Breast epithelium (tissue), 4 donors: ENCODE data around the gene BDKRB1. TPM values are rescaled to one million over a fixed set of nuclear protein-coding genes. Genes with fewer than 3 reads are reported as not detected.

Experiments used
- DNase-seq, 2 donors: peaks; one replicate each; pipeline ENCODE4 v3.0.0-alpha.2; 2019; ENCODE audit warnings: low spot score in 2 of 2
- H3K27ac ChIP-seq, 2 donors: fragments of 200-600 bp; sonication (generic) in 1 of 2; one replicate each; pipeline ENCODE4 v1.5.1; 2016 to 2019; ENCODE audit warnings: mild to moderate bottlenecking in 1 of 2
- H3K27me3 ChIP-seq, 2 donors: fragments of 200-600 bp; sonication (generic) in 1 of 2; one replicate each; pipeline versions ENCODE4 v1.5.1 to v1.6.0; 2017 to 2019; ENCODE audit warnings: control low read depth in 1 of 2, mild to moderate bottlenecking in 1 of 2
- H3K36me3 ChIP-seq: fragments of 200-600 bp; one replicate; pipeline ENCODE4 v1.5.1; 2019
- H3K4me1 ChIP-seq, 2 donors: fragments of 200-600 bp; sonication (generic); one replicate each; pipeline ENCODE4 v1.5.1; 2016 to 2019; ENCODE audit warnings: control low read depth in 1 of 2
- H3K4me3 ChIP-seq, 3 donors: fragments of 200-600 bp; sonication (generic); 1 replicate in 2 of 3; 2 replicates in 1 of 3; pipeline ENCODE4 v1.5.1; 2016 to 2019; ENCODE audit warnings: mild to moderate bottlenecking in 3 of 3, moderate library complexity in 2 of 3
- H3K9me3 ChIP-seq, 2 donors: fragments of 200-600 bp; sonication (generic) in 1 of 2; one replicate each; pipeline ENCODE4 v1.5.1; 2016 to 2019; ENCODE audit warnings: control low read depth in 1 of 2
- POLR2A ChIP-seq: fragments of 450-650 bp; IDR thresholded peaks from one replicate; pipeline ENCODE4 v1.6.1; 2016; ENCODE audit warnings: antibody characterized with exemption, mild to moderate bottlenecking, moderate library complexity
- POLR2AphosphoS5 ChIP-seq, 3 donors: sonication (generic); formaldehyde crosslinking; IDR thresholded peaks; one replicate each; pipeline ENCODE4 v1.6.1; 2017; ENCODE audit warnings: antibody characterized with exemption in 3 of 3
- intact Hi-C: fragments of 100-400 bp; cut with DNase I; formaldehyde crosslinking; loops from one replicate; pipeline ENCODE4 v1.15.1; 2023; ENCODE audit warnings: low total_unique reads
- total RNA-seq, 3 donors: library from RNA; depleted of rRNA; stranded (reverse); fragments of >200 nt; gene quantifications; one replicate each; pipeline ENCODE4 v1.1.0, GENCODE V29; 2016
- TF ChIP-seq, protein P1 (sequence below), 3 donors: fragments of 450-650 bp; IDR thresholded peaks; one replicate each; pipeline ENCODE4 v1.5.1; 2016 to 2017; ENCODE audit warnings: antibody characterized with exemption in 3 of 3, mild to moderate bottlenecking in 3 of 3, moderate library complexity in 3 of 3

The BDKRB1 gene
- total RNA-seq, 3 donors from 2014 or later = 5.9 TPM; not detected in 2

DNA sequence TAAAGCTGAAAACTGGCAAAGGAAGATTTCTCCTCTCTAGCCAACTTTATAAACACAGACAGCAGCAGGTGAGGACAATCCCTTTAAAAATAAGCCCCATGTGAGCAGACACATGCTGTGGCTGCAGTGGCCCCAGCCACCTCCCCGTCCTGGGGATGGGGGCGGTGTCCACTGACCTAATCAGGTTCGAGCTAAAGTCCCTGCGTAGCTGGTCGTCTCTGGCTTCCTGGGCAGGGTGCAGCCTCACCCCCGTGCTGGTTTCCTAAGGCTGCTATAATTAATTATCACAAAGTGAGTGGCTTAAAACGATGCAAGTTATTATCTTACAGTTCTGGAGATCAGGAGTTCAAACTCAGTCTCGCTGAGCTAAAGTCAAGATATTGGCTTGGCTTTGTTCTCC is 1.0 kb downstream of the BDKRB1 start:
- H3K4me3 ChIP-seq = no peak overlapping the region
- H3K36me3 ChIP-seq = no peaks in the 10 kb centered on the region
- H3K4me1 ChIP-seq = peaks cover 0 to 3% of the 10 kb centered on the region in 2 donors
- no peak overlapping the region for H3K27ac ChIP-seq
- TF ChIP-seq, protein P1, sequence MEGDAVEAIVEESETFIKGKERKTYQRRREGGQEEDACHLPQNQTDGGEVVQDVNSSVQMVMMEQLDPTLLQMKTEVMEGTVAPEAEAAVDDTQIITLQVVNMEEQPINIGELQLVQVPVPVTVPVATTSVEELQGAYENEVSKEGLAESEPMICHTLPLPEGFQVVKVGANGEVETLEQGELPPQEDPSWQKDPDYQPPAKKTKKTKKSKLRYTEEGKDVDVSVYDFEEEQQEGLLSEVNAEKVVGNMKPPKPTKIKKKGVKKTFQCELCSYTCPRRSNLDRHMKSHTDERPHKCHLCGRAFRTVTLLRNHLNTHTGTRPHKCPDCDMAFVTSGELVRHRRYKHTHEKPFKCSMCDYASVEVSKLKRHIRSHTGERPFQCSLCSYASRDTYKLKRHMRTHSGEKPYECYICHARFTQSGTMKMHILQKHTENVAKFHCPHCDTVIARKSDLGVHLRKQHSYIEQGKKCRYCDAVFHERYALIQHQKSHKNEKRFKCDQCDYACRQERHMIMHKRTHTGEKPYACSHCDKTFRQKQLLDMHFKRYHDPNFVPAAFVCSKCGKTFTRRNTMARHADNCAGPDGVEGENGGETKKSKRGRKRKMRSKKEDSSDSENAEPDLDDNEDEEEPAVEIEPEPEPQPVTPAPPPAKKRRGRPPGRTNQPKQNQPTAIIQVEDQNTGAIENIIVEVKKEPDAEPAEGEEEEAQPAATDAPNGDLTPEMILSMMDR (IDR thresholded peaks at IDR 0.05) = no peak
- no peak for TF ChIP-seq POLR2AphosphoS5 (IDR thresholded peaks at IDR 0.05)
- no peak for TF ChIP-seq POLR2A
- no peaks in the 10 kb centered on the region for H3K9me3 ChIP-seq
- no peaks in the 10 kb centered on the region for H3K27me3 ChIP-seq
- DNase-seq = no peak
- intact Hi-C loops = no loop called here

DNA sequence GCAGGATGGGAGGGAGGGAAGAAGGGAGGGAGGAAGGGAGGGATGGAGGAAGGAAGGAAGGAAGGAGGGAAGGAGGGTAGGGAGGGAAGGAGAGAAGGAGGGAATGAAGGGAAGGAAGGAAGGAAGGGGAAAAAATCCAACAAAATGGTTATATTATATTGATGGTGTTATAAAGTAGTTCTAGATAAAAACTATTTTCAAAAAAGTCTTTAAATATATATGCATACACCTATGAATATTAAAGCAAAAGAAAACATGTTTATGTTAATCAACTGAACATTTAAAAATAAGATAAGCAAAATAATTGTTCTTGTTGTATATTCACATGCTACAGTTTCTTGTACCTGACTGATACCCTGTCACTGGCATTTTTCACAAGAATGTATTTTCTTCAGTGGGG is 1.9 kb downstream of the BDKRB1 start:
- TF ChIP-seq POLR2AphosphoS5 (IDR thresholded peaks at IDR 0.05) (no peak), POLR2A (no peak)
- TF ChIP-seq, protein P1 (IDR thresholded peaks at IDR 0.05) = no peak
- intact Hi-C loops = no loop called here

DNA sequence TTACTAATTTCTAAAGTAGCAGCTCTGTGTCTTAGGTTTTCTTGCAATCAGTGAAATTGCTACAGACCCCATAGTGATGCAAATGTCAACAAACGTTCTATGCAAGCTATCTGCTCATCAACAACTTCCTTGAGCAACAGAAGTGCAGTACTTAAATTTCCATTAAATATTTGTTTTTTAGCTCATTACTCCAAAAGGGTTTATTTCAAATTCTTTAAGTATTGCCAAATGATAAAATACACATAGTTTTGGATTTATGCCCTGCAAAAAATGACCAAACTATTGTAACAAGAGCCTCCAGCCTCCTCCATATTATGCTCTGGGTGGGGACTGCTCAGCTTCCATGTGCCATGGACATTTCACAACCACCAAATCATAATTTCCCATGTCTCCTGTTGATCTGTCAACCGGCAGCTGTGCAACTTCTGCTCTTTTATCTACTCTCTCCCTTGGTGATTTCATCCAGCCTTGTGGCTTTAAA is 4.4 kb downstream of the BDKRB1 start:
- H3K27ac ChIP-seq = no peak overlapping the region
- no peak for DNase-seq
- intact Hi-C loops = no loop called here

More for the DNA sequence above, 1.9 kb downstream of the BDKRB1 start:
- Histone ChIP-seq H3K27ac (no peak overlapping the region), H3K4me3 (no peak overlapping the region), H3K9me3 (no peaks in the 10 kb centered on the region), H3K36me3 (no peaks in the 10 kb centered on the region), H3K4me1 (peaks cover 0 to 3% of the 10 kb centered on the region in 2 donors), H3K27me3 (no peaks in the 10 kb centered on the region)
- no peak for DNase-seq

DNA sequence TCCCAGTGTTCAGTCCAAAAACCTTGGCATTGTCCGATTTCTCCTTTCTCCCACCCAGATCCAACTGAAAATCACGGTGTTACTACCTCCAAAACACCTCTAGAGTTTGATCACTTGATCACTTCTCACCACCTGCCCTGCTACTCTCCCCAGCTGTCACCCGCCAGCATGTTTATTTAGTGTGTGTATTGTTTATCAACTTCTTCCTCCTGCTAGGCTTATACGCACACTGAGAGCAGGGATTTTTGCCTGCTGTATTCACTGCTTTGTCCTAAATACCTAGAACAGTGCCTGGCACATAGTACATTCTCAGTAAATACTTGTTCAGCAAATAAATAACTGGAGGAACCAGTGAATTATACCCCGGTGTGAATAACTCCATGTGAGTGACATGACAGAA is 5.0 kb downstream of the BDKRB1 start:
- no peaks in the 10 kb centered on the region for H3K36me3 ChIP-seq
- H3K4me3 ChIP-seq = no peak overlapping the region
- intact Hi-C loops = no loop called here
- no peak for DNase-seq
- no peaks in the 10 kb centered on the region for H3K27me3 ChIP-seq
- no peak overlapping the region for H3K27ac ChIP-seq
- TF ChIP-seq POLR2A = no peak
- TF ChIP-seq, protein P1 (IDR thresholded peaks at IDR 0.05) = no peak
- no peak for TF ChIP-seq POLR2AphosphoS5 (IDR thresholded peaks at IDR 0.05)
- H3K4me1 ChIP-seq = no peaks in the 10 kb centered on the region
- no peaks in the 10 kb centered on the region for H3K9me3 ChIP-seq

More for the DNA sequence above, 4.4 kb downstream of the BDKRB1 start:
- no peaks in the 10 kb centered on the region for H3K27me3 ChIP-seq
- TF ChIP-seq POLR2AphosphoS5 (IDR thresholded peaks at IDR 0.05) = no peak
- TF ChIP-seq, protein P1 (IDR thresholded peaks at IDR 0.05) = no peak
- TF ChIP-seq POLR2A = no peak
- H3K4me3 ChIP-seq = no peak overlapping the region
- no peaks in the 10 kb centered on the region for H3K9me3 ChIP-seq
- H3K4me1 ChIP-seq = peaks cover 0 to 3% of the 10 kb centered on the region in 2 donors
- H3K36me3 ChIP-seq = no peaks in the 10 kb centered on the region

DNA sequence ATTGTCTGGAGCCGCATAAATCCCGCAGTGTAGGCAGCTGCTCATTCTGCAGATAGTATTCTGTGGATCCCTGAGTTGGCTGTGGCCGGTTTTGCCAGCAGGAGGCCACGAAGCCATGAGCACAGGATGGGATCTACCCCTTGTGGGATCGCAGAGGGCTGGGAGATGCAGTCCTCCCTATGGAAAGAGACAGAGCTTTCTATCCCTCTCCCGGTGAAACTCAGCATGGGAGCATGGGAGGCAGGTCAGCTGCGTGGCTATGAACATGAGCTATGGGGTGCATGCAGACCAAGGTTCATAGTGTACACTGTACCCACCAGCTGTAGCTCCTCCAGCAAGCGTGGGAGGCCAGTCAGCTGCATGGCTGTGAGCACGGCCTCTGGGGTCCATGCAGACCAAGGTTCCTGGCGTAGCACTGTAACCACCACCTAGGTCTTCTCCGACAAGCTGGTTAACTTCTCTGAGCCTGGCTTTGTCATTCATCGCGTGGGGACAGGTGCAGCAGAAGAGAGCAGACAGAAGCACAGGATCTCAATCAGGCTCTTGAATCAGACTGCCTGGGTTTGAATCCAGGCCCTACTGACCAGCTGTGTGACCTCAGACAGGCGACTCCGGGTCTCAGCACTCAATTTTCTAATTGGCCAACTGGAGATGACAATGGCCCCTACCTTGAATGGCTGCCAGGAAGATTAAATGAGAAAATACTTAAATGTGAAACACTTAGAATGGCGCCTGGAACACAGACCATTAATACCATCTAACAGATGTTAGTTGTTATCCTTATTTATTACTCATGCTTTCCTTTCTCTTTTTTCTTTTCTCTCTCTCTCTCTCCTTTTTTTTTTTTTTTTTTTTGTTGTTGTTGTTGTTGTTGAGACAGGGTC is 6.0 kb downstream of the BDKRB1 start:
- Histone ChIP-seq H3K4me3 (no peak overlapping the region), H3K4me1 (no peaks in the 10 kb centered on the region), H3K27me3 (no peaks in the 10 kb centered on the region), H3K27ac (no peak overlapping the region), H3K9me3 (no peaks in the 10 kb centered on the region), H3K36me3 (no peaks in the 10 kb centered on the region)
- TF ChIP-seq, protein P1 (IDR thresholded peaks at IDR 0.05) = no peak
- no peak for TF ChIP-seq POLR2AphosphoS5 (IDR thresholded peaks at IDR 0.05)
- TF ChIP-seq POLR2A = no peak
- no peak for DNase-seq
- intact Hi-C loops = no loop called here
